Measurements from ENCODE around the gene SCTR. TPM values are rescaled to one million over a fixed set of nuclear protein-coding genes. Genes with fewer than 3 reads are reported as not detected.

SCTR gene
- total and polyA plus RNA-seq, 2 of the 13 experiments (the other 11 are each of a cell fraction or from before 2014, with no cell fraction given) = not detected

DNA sequence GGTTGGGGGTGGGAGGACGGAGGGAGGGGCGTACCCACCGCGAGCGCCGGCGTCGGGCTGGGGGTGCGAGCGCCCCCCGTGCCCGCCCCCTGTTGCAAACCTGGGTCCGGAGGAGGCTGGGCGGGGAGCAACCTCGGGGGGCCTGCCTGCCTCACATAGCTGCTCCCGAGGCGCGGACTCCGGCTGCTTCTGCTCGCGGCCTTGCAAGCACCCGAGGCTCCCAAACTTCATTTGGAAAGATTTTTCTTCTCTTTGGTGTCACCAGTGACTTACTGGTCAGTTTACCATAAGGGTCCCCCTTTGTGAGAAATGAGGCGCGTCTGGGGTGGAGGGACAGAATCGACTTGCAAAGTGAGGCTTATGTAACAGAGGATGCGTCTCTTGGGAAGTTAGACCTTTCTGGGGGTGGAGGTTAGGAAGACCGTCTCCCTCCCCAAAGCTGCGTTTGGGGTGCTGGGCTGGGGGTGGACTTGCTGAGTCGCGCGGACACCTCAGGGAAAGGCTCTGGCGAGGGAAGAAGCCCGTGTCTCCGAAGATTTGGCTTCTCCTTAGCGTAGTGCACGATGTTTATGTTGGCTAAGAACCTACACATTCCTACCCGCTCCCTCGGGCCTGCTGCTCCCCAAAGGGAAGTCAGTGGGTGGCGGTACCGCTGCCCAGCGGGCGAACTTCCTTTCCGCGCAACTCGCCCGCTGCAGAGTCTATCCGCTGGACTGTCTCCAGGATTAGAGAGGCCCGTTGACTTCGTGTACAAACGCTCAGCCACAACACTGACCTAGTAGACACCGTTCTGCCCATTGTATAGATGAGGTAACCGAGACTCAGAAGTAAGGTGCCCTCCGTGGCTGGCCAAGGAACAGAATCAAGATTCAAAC, 92.1 kb downstream of the SCTR start (continued):
- no peak for TF ChIP-seq CREM (IDR thresholded peaks at IDR 0.05)
- TF ChIP-seq CREM (CRISPR knock-in tag; IDR thresholded peaks at IDR 0.05) = no peak
- TF ChIP-seq PAX8 (CRISPR knock-in tag; IDR thresholded peaks at IDR 0.05; ENCODE audit: borderline replicate concordance) = no peak; the same call in 1 of the 2 replicates
- no peak; the same call in 1 of the 2 replicates for TF ChIP-seq HDAC2 (CRISPR knock-in tag; IDR thresholded peaks at IDR 0.05)
- TF ChIP-seq SSRP1 (CRISPR knock-in tag; IDR thresholded peaks at IDR 0.05) = no peak
- TF ChIP-seq TARDBP (CRISPR knock-in tag; IDR thresholded peaks at IDR 0.05) = no peak
- no peak for TF ChIP-seq RNF2 (conservative IDR thresholded peaks at IDR 0.05; ENCODE audit: low read depth)
- TF ChIP-seq REL (CRISPR knock-in tag; conservative IDR thresholded peaks at IDR 0.05) = 0 out of 2 replicates have a peak, but pooled peaks have one; percentile 8
- peak; percentile 83; the same call in 1 of the 2 replicates for TF ChIP-seq ZNF598 (CRISPR knock-in tag; IDR thresholded peaks at IDR 0.05; ENCODE audit: borderline replicate concordance)
- no peak; the same call in 1 of the 2 replicates for TF ChIP-seq KAT7 (CRISPR knock-in tag; IDR thresholded peaks at IDR 0.05; ENCODE audit: borderline replicate concordance)
- TF ChIP-seq JUNB (CRISPR knock-in tag; IDR thresholded peaks at IDR 0.05; ENCODE audit: borderline replicate concordance) = no peak
- TF ChIP-seq ZNF775 (CRISPR knock-in tag; IDR thresholded peaks at IDR 0.05; ENCODE audit: borderline replicate concordance) = no peak
- TF ChIP-seq ZNF563 (CRISPR knock-in tag; IDR thresholded peaks at IDR 0.05) = no peak
- no peak for TF ChIP-seq MLLT10 (CRISPR knock-in tag; IDR thresholded peaks at IDR 0.05)
- TF ChIP-seq ASH2L (IDR thresholded peaks at IDR 0.05; ENCODE audit: insufficient read length, low read depth, low read length) = peak; percentile 36
- TF ChIP-seq HOXD1 (CRISPR knock-in tag; IDR thresholded peaks at IDR 0.05) = no peak
- TF ChIP-seq, protein P1, sequence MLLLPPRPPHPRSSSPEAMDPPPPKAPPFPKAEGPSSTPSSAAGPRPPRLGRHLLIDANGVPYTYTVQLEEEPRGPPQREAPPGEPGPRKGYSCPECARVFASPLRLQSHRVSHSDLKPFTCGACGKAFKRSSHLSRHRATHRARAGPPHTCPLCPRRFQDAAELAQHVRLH (CRISPR knock-in tag; IDR thresholded peaks at IDR 0.05; ENCODE audit: borderline replicate concordance, low read depth) = peak; percentile 39; the same call in 1 of the 2 replicates
- TF ChIP-seq, protein P2, sequence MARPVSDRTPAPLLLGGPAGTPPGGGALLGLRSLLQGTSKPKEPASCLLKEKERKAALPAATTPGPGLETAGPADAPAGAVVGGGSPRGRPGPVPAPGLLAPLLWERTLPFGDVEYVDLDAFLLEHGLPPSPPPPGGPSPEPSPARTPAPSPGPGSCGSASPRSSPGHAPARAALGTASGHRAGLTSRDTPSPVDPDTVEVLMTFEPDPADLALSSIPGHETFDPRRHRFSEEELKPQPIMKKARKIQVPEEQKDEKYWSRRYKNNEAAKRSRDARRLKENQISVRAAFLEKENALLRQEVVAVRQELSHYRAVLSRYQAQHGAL (CRISPR knock-in tag; IDR thresholded peaks at IDR 0.05; ENCODE audit: not compliant biosample characterization) = no peak
- no peak; the same call in 1 of the 2 replicates for TF ChIP-seq ZNF674 (CRISPR knock-in tag; IDR thresholded peaks at IDR 0.05; ENCODE audit: low read depth)
- no peak for TF ChIP-seq ZNF441 (CRISPR knock-in tag; IDR thresholded peaks at IDR 0.05; ENCODE audit: borderline replicate concordance)
- TF ChIP-seq POLR2AphosphoS5 (IDR thresholded peaks at IDR 0.05; ENCODE audit: low read depth, low read length) = no peak; the same call in none of the 2 replicates
- TF ChIP-seq NFAT5 (CRISPR knock-in tag; IDR thresholded peaks at IDR 0.05) = no peak
- no peak for TF ChIP-seq MED8 (CRISPR knock-in tag; IDR thresholded peaks at IDR 0.05; ENCODE audit: insufficient replicate concordance)
- TF ChIP-seq ZNF335 (CRISPR knock-in tag; IDR thresholded peaks at IDR 0.05) = no peak
- TF ChIP-seq MYC (CRISPR knock-in tag; IDR thresholded peaks at IDR 0.05; ENCODE audit: borderline replicate concordance) = no peak
